Ovary (tissue), 3 donors: ENCODE measurements around the gene CFAP58.

Source experiments
- EP300 ChIP-seq: sonication (generic); formaldehyde crosslinking; IDR thresholded peaks from one replicate; pipeline ENCODE4 v1.6.1; 2017; ENCODE audit warnings: antibody characterized with exemption
- TF ChIP-seq, protein P1 (sequence below), 3 donors: fragments of 450-650 bp in 2 of 3; fragments of 200-600 bp in 1 of 3; IDR thresholded peaks; one replicate each; pipeline versions ENCODE4 v1.5.1 to v1.8.0; 2016 to 2022; ENCODE audit warnings: antibody characterized with exemption in 3 of 3, mild to moderate bottlenecking in 1 of 3
- donor health status: DM: no; HTN: no; CAD: no.

DNA sequence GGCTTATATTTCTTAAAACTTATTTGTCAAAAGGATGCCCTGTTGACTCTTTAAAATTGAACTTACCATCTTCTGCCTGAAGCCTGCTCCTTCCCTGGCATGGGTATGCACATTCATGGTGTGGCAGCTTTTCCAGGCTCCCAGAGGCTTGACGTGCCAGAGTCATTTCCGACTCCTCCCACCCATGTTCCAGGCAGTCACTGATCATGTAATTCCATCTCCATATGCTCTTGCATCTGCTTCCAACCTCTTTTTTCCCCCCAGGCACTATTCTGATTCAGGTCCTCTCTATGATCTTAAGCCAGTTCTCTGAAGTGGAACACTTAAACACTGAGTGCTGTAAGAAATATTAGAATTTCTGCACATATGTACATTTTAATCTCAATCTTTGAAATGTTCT is 82.2 kb downstream of the CFAP58 start:
- TF ChIP-seq, protein P1, sequence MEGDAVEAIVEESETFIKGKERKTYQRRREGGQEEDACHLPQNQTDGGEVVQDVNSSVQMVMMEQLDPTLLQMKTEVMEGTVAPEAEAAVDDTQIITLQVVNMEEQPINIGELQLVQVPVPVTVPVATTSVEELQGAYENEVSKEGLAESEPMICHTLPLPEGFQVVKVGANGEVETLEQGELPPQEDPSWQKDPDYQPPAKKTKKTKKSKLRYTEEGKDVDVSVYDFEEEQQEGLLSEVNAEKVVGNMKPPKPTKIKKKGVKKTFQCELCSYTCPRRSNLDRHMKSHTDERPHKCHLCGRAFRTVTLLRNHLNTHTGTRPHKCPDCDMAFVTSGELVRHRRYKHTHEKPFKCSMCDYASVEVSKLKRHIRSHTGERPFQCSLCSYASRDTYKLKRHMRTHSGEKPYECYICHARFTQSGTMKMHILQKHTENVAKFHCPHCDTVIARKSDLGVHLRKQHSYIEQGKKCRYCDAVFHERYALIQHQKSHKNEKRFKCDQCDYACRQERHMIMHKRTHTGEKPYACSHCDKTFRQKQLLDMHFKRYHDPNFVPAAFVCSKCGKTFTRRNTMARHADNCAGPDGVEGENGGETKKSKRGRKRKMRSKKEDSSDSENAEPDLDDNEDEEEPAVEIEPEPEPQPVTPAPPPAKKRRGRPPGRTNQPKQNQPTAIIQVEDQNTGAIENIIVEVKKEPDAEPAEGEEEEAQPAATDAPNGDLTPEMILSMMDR (IDR thresholded peaks at IDR 0.05), result no peak
- no peak for TF ChIP-seq EP300
